ENCODE data around the gene MRPS6.

DNA sequence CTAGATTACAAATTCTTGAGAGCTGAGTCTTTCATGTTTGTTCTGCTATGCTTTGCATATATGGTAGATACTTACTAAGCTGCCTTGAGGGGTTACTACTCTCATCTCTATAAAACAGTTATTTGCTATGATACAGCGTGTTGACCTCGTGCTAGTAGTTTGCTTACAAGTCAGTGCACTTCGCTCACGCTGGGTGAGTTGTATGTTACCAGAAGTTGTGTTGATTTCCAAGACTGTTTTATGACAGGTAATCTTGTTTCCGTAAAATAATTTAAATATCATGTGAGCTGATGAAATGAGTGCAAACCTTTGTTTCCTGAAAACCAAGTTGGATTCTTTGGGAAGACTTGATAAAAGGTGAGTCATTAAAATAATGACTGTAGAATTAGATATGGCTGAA, 7.3 kb downstream of the MRPS6 start:
- no peak for TF ChIP-seq EZH2phosphoT487 (IDR thresholded peaks at IDR 0.05; ENCODE audit: low read depth, severe bottlenecking, unreplicated experiment)
- TF ChIP-seq, protein P1, sequence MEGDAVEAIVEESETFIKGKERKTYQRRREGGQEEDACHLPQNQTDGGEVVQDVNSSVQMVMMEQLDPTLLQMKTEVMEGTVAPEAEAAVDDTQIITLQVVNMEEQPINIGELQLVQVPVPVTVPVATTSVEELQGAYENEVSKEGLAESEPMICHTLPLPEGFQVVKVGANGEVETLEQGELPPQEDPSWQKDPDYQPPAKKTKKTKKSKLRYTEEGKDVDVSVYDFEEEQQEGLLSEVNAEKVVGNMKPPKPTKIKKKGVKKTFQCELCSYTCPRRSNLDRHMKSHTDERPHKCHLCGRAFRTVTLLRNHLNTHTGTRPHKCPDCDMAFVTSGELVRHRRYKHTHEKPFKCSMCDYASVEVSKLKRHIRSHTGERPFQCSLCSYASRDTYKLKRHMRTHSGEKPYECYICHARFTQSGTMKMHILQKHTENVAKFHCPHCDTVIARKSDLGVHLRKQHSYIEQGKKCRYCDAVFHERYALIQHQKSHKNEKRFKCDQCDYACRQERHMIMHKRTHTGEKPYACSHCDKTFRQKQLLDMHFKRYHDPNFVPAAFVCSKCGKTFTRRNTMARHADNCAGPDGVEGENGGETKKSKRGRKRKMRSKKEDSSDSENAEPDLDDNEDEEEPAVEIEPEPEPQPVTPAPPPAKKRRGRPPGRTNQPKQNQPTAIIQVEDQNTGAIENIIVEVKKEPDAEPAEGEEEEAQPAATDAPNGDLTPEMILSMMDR (IDR thresholded peaks at IDR 0.05; ENCODE audit: poor library complexity): no peak
- no peak for TF ChIP-seq EZH2 (IDR thresholded peaks at IDR 0.05; ENCODE audit: borderline replicate concordance)

Measured in hepatocyte (in vitro differentiated cells).